Hepatic stellate cell (primary cell): ENCODE results near the gene FAM107A.

Experiments used
- DNase-seq: peaks from one replicate; pipeline ENCODE4 v3.0.0; 2011; ENCODE audit warnings: low spot score

The FAM107A gene

DNA sequence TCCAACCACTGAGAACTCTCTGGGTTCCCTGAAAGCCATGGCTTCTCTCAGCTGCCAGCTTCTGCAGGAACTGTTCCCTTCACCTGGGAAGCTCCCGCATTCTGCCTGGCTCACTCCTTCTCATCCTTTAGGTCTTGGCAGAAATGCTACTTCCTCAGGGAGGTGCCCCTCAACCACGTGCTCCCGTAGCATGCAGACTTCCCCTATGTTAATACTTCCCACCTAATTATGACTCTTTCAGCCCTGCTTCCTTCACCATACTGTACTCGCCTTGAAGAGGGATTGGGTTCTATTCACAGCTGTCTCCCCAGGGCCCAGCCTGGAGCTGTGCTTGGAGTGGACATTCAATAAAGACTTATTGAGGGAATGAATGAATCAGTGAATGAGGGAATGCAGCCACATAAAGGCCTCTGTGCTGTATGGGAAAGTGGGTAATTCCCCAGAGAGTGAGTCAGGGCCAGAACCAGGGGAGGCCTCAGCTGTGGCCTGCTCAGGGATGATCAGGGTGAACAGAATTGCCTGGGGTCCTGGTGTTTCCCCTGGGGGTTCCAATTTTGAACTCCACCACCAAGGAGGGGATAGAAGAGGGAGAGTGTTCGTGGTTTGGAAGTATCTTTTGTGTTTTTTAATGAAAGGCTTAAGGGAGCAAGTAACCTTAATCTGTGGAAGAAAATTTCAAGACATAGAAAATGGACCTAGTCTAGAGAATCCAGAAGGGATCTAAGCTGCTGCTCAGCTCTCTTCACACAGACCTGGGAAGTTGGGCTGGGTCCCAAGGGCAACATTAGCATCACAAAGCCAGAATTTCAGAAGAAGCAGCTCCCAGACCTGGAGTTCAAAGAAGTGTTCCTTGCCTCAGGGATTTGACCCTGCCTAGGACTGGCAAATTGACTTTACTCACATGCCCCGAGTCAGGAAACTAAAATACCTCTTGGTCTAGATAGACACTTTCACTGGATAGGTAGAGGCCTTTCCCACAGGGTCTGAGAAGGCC is 14.6 kb upstream of the FAM107A start:
- DNase-seq: no peak

DNA sequence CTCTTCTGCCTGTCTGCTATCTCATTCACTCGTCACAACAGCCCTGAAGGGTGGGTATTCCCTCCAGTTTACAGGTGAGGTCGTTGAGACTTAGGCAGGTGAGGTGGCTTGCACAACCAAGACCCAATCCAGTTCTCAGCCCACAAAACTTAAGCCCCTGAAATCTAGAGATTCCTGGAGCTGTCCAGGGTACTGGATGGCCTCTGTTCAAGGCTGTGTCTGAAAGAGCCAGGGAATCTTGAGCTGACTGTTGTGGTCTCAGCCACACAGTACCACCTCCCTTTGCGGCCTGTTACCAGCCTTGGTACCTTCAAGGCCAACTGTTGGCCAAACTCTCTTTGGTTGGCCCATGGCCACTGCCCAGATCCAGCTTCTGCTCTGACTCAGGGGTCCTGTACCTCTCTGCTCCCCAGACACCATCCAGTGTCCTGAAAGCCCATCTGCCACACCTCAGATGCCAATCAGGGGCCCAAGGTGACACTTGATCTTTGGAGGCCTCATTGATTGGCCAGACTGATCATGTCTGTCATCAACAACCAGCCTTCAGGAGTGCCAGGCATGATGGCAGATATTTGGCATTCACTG is 10.9 kb upstream of the FAM107A start:
- peak; percentile 45 for DNase-seq

DNA sequence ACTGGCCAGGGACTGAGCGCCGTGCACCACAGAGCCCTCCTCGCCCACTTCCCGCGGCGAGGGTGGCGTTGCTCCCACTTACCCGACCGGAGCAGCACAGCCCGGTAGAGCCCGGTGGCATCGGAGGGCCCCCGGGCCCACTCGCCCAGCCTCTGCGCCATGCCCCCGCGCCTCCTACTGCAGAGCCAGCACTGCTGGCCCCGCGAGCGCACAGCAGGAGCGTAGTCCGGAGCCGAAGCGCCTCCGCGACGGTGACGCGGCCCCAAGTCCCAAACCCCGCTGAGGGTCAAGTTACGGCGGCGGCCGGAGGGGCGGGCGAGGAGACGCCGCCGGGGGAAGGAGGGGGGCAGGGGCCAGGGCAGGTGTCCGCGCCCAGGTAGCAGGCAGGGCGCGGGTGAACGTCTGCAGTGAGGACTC is 9.6 kb upstream of the FAM107A start:
- no peak for DNase-seq

DNA sequence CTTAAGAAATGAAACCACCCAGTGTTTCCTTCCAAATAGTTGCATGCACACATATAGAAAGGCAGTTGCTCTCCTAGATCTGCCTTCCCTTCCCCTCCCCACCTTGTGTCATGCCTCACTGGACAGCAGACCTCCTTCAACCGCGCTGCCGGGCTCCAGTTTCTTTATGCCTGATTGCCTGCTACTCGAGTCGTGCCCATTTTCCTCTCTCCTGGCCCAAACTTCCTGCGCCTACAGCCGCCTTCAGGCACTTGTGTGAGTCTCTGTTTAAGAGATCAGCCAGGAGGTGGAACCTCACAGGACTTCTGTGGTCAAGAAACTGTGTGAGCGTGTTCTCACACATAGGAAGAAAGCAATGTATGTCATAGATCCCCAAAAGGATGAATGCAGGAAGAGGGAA is 8.8 kb upstream of the FAM107A start:
- DNase-seq: no peak

DNA sequence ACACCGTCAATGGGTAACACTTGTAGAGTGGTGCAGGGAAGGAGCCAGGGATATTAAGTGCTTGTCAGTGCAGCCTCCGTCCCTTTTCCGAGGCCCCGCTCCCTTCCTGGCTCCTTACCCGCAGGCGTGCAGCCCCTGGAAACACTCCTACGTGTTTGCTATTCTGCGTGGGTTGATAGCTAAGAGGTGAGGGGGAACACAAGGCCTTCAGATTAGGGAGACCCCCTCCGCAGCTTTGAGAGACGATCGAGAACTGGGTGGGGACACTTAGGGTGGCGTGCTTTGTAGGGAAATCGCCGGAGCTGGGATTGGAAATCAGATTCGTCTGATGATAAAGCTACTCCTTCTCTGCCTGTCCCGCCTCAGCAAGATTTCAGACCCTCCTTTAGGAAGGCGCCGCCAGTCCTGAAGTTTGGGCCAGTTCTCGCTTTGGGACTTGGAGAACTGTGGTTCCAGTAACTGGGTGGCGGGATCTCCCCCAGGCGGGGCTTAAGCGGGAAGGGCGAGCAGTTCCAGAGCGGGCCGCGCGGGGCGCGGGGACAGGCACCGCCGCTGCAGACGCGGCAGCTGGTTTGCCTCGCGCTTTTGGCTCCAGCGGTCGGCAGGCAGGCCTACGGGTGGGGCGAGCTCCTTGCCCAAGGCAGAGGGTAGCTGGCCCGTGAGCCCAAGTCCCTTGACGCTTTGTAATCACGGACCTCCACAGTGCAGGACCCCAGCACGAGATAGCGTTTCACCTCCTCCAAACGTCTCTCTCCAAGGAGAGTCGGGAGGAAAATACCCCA is 8.0 kb upstream of the FAM107A start:
- DNase-seq: peak; percentile 94

DNA sequence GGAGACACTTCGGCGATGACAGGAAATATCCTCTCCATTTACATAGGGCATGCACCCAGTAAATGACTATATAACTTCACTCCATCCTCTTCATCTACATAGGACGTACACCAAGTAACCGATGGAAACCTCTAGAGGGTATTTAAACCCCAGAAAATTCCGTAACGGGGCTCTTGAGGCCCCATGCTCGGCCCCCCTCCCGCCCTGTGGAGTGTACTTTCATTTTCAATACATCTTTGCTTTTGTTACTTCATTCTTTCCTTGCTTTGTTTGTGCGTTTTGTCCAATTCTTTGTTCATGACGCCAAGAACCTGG is 7.5 kb upstream of the FAM107A start:
- no peak for DNase-seq

DNA sequence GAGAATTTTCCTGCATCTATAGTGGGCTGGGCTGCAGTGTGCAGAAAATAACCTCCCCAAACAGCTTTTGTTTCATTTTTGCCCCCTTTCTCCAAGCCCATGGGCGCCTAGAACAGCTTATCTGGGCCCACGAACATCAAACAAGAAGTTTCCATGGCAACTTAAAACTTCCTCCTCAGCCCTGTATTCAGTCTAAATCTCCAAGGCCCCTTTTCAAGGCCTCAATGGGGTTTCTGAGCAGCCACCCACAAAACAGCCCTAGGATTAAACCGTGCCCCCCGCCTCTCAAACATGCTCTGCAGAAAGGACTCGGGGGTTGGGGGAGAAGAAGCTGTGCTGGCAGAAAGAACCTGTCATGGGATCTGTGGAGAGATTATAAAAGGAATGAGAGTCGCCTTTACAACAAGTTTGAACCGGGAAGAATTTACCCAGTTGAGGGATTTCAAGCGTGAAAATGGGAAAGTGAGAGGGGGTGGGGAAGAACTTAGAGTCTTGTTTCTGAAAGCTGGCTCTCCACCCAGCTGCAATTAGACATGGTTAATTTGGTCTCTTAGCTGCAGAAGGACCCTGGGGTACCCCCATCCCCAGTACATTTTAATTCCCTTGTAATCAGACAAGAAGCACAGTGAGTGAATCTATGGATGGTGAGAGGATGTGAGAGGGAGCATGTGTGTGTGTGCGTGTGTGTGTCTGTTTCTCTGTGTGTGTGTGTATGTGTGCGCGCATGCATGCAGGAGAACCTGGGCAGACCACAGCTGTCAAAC is 4.3 kb upstream of the FAM107A start:
- no peak for DNase-seq

DNA sequence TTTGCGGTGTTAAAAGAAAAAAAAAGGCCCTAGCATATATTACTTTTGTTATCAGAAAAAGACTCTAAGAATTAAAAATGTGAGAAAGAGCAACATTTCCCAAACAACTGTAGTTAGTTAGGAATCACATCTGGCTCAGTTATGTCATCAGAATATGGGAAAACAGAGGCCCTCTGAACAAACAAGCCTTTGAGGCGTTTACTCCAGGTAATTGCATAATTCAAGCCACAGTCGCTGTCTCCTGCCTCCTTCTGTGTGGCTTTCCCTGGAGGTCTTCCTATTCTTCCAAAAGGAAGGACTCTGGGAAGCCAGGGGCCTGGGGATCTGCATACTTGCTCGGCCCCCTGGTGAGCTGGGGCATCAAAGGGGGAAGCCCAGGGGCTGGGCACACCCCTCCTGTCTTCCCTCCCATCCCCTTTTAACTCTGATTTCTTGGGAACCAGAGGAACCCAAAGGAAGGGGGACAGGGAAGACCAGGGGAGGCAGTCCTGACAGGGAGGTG is 3.7 kb upstream of the FAM107A start:
- DNase-seq: no peak

DNA sequence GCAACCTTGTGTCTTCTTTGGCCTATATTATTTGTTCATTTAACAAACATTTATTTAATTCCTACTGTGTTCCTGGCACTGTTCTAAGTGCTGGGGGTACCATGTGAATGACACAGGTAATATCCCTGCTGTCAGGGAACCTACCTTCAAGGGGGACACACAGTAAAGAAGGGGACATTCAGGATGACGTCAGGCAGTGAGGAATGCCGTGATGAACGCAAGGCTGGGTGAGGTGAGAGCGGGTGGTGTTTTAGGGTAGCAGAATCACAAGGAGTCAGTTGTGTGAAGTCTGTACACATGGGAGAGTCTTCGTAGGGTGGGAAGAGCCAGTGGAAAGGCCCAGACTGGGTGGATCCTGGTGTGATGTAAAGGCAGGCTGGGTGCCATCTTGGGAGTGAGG is 1.7 kb upstream of the FAM107A start:
- no peak for DNase-seq

DNA sequence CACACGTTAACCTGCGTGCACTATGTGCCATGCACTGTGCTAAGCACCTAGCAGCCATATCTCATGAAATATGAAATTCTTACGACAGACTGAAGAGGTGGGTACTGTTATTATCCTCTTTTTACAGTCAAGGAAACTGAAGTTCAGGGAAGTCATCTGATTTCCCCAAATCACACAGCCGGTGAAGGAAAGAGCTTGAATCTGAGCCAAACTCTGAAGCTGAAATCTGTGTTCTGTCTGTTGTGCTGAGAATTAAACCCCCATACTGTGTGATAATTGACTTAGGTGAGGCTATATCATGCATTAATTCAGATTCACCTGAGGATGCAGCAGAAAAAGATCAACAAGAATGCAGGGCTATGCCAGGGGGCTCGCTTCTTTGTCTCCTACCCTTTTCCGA is 475 bp downstream of the FAM107A start:
- no peak for DNase-seq

DNA sequence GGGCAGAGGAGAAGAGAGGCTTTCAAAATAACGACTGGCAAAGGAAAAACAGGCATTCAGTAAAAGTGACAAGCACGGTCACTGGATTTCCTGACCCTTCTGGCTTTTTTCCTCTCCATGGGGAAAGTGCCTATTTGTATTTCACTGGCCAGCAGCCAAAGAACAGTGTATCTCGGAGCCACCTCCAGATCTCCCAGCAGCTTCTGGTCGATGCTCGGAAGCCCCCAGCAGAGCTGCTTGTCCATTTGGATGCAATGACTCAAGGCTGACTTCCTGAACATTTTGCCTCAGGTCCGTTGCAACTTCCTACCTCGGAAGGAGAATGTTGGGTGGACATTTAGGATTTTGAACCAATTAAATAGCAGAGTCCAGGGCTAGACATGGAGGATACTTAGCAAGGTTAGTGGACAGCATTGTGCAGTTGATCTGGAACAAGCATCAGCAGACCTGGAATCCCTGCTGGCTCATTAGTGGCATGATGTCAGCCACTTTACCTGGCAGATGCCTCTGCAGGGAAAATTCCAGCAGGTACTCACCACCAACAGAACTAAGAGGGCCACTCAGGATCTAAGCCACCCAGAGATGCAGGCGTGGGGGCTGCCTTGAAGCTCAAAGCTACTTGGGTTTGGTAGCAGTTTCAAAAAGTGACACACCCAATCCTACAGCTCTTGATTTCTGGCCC is 1.1 kb downstream of the FAM107A start:
- no peak for DNase-seq

DNA sequence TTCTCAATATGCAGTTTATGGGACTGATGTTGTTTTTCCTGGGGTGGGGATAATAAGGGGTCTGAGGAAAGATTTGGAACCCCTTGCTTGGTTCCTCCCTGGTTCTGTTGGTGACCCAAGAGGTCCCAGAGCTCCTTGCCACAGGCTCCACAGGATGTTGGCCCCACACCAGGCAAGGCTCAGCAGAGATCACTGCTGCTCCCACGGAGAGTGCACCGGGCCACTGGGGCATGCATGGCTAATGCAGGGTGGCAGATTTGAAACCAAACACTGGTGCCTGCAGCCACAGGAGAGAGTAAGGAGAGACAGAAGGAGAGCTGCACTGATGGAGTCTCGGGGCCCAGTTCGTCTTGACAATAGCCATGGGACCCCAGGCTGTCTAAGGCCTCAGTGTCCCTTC is 2.5 kb downstream of the FAM107A start:
- no peak for DNase-seq

DNA sequence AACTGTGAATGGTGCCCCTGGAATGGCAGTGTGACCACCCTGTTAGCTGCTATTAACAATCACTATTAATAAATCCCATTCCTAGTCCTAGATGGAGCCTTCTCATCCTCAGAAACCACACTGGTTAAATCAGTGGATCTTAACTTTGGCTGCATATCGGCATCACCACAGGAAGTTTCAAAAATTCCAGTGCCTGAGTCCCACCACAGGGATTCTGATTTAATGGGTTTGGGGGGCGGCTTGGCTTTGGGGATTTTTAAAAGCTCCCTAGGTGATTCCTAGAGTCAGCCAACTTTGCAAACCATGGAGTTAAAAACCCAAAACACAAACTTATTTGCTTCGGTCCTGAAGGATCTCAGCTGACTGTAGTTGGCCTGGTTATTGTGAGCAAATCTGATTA is 3.1 kb downstream of the FAM107A start:
- no peak for DNase-seq

DNA sequence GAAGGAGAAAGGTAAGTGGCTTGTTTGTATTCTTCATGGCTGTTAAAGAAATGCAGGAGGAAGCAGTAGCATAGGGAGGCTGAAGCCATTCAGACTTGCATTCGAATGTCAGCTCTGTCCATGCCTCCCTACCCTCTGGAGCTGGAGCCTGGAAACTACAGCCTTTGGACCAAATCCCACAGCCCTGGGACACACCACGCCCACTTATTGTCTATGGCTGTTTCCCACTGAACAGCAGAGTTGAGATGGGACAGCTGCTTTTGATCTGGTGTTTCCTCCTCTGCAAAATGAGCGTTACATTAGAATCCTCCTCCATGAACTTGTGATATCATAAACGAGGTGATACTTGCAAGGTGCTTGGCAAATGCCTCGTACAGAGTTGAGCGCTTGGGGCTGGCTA is 3.6 kb downstream of the FAM107A start:
- no peak for DNase-seq

DNA sequence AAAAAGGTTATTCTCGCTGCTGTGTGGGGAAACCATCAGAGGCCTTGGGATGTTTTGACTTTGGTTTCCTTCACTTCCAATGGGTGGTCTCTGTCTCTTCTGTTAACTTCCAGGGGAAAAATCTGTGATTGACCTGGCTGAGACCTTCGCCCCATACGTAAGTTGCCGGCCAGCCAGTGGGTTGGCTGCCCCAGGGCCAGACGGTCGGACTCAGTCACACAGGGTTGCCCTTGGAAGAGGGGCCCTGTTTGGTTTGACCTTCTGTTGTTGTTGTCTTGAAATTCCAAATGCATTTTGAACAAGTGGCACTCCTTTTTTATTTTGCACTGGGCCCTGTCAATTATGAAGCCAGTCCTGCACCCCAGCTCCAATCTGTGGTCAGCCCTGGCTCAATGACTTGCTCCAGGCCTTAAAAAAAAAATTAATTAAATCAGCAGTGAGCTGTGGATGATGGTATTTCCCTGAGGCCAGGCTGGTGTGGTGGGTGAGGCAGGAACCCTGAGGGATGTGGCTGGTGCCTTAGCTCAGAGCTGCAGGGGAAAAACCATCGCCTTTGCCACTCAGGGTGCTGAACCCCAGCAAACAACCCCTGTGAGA is 4.5 kb downstream of the FAM107A start:
- DNase-seq: no peak

DNA sequence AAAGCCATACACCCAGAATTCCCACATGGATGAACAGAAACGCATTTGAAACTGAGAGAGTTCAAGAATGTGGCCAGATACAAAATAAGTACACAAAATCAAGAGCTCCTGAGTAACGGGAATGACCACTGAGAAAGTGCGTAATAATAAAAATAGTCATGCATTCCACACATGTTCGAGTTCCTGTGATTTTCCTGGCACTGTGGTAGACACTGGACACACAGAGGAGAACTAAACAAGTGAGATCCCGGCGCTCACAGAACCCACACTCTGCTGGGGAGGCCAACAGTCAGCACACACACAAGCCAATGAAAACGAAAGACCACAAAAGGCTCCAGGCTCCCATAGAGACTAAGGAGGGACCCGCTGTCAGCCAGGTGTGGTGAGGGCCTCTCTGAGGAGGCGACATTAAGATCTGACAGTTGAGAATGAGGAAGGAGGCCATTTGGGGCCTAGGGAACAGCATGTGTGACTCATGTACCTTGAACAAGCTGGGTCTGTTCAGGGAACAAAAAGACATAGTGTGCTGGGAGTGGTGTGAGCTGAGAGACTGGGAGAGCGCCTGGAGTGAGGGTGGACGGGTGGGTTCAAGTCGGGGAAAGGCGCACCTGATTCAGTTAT is 5.1 kb downstream of the FAM107A start:
- no peak for DNase-seq

DNA sequence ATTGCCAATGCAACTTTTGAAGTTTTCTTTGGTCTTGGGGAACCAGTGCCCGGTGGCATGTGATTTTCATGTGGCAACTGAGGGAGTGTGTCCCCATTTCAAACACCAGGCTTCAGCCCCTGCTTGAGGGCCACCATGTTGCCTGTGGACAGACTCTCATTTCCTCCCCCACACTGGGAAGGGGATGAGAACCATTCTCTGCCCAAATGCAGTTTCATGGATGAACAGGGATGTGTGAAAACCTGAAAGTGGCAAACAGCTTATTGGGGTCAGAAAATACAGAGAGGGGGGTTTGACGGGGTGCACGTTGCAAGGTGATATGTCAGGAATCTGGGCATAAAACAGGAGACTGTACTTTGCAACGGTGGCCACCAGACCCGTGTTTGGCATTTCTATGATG is 6.3 kb downstream of the FAM107A start:
- no peak for DNase-seq

DNA sequence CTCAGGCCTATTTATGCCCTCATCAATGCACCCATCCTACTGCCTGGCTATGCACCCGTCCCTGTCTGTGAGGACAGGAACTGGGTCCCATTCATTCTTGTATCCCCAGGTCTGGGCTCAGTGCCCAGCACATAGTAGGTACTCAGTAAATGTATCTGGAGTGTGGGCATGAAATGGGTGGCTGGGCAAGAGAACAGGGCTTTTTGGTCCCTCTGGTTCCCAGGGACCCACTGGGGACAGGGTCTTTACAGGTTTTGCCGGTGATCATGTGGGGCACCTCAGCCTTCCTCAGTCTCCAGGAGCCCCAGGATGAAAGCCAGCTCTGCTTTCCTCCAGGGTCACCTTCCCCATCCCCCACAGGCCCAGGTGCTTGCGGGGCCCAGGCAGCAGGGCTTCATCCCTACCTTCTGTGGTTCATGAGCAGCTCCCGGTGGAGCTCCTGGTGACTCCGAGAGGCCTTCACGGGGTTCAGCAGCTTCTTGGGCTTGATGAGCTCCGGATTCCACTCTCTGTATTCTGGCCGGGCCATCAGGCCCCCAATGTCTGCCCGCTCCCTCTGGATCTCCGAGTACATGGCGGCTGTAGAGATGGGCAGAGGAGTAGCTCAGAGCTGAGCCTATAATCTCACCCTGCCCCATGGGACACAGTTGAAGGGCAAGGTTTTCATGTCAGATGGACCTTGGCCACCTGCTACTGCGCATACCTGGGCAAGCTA is 7.7 kb downstream of the FAM107A start:
- DNase-seq: no peak

DNA sequence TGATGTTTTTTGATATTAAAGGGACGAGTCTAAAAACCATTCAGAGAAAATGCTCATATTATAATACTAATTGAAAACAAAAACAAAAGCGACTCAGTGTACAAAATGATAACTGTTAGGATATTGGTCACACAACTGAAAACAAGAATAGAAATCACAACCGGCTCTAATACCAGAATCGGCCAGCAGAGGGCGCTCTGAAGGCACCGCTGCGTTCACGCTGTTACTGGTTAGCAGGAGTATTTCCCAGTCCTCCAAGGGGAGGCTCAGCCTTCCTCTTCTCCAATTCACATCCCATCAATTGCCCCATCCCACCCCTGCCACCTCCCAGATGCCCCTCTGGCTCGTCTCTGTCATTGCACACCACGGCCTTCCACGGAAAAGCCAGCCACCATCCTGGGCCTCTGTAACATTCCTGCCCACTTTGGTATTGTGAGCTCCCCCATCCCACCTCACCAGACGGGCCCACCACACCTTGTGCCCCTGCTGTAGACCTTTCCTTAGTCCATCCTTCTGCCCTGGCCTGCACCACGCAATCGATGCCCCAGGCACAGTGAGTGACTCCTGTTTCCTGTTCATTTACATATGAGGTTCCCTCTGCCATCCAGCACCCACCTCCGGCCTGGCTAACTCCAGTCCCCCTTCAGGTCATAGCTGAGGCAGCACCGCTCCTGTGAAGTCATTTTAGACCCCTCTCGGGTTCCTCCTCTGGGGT is 8.5 kb downstream of the FAM107A start:
- DNase-seq: peak; percentile 66

DNA sequence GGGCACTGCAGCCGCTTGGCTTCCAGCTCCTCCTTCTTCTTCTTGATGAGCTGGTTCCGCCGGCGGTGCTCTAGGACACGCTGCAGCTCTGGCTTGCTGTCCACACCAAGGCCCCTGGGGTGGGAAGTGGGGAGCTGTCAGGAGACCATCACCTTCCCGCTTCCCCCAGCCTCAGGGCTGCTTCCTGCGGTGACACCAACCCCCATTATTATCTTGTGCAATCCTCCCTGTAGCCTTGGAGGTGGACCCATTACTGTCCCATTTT is 10.0 kb downstream of the FAM107A start:
- DNase-seq: no peak
